Ectodermal cell (in vitro differentiated cells): Measurements from ENCODE around the gene EFNA5.

ENCODE experiments used
- H3K27ac ChIP-seq: 2 replicates; pipeline ENCODE4 v1.7.0; 2013; ENCODE audit warnings: mild to moderate bottlenecking, low read depth, low read length; ENCODE audit not compliant: insufficient read depth, poor library complexity, severe bottlenecking
- H3K27me3 ChIP-seq: 2 replicates; pipeline ENCODE4 v1.7.0; 2013; ENCODE audit warnings: mild to moderate bottlenecking, low read length; ENCODE audit not compliant: insufficient read depth, control insufficient read depth, poor library complexity, severe bottlenecking
- H3K36me3 ChIP-seq: one replicate; pipeline ENCODE4 v1.7.0; 2013; ENCODE audit warnings: low read length; ENCODE audit not compliant: control insufficient read depth, insufficient read depth
- H3K4me1 ChIP-seq: one replicate; pipeline ENCODE4 v1.7.0; 2013; ENCODE audit warnings: low read length; ENCODE audit not compliant: control insufficient read depth, insufficient read depth
- H3K4me3 ChIP-seq: 2 replicates; pipeline ENCODE4 v1.7.0; 2013; ENCODE audit warnings: low read depth, low read length, control low read depth; ENCODE audit not compliant: insufficient read depth
- H3K9me3 ChIP-seq: 2 replicates; pipeline ENCODE4 v1.7.0; 2013; ENCODE audit warnings: mild to moderate bottlenecking, low read length, moderate library complexity; ENCODE audit not compliant: control insufficient read depth
- WGBS, 2 experiments: methylation state at CpG; one replicate each; pipeline ENCODE4 v1.1.7; 2013; ENCODE audit warnings: missing lambda C conversion rate in 2 of 2; 5-methylcytosine and 5-hydroxymethylcytosine counted together

The EFNA5 gene

GRCh38 chr5:107414802-107415201, 255.9 kb downstream of the EFNA5 start:
- Histone ChIP-seq H3K4me1 (no peaks in the 10 kb centered on the region), H3K4me3 (no peak overlapping the region), H3K27ac (no peak overlapping the region), H3K27me3 (no peaks in the 10 kb centered on the region), H3K9me3 (no peaks in the 10 kb centered on the region), H3K36me3 (no peaks in the 10 kb centered on the region)
- 100% methylated on average over 1 of the region's 2 CpGs; no CpG with 5 or more reads in 1 of the 2 experiments for WGBS, 2 experiments

DNA sequence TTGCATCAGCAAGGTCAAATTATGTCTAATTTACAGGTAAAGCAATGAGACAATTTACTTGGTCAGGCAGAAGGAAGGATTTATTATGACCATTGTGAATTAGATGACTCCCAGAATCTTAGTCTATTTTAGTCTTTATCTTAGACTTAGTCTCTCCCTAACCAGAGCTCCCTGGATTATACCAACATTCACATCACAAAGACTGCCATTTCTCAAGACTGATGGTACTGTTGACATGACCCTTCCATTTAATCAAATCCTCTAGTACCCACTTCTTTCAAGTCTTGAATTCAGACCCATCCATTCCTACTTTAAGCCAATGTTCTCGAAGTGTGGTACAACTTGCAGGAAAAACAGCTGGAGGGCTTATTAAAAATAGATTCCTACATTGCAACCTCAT, 257.0 kb downstream of the EFNA5 start:
- no peaks in the 10 kb centered on the region for H3K36me3 ChIP-seq
- no peaks in the 10 kb centered on the region for H3K4me1 ChIP-seq
- WGBS, 2 experiments = 89 to 92% methylated on average over 1 of the region's 1 CpG
- H3K9me3 ChIP-seq = no peaks in the 10 kb centered on the region
- H3K27ac ChIP-seq = no peak overlapping the region
- no peak overlapping the region for H3K4me3 ChIP-seq
- H3K27me3 ChIP-seq = no peaks in the 10 kb centered on the region

DNA sequence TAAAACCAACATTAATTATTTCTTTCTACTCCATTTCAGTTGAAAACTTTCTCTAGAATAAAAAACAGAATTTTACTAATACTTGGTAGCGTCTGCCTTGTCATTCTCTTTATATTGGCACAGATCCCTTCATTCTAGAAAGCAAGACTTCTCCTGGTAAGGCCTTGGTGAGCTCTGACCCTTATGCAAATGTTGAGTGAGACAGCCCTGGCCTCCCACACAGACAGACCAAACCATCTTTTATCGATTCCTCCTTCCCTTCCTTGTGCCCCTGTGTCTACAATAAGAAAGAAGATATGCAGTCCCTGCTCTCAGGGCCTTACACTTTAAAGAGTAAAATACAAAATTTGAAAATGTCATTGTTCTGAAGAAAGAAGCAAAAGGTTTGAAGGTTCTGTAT, 262.2 kb downstream of the EFNA5 start:
- H3K27ac ChIP-seq = no peak overlapping the region

GRCh38 chr5:107407713-107408298, 262.9 kb downstream of the EFNA5 start:
- H3K9me3 ChIP-seq = no peaks in the 10 kb centered on the region
- H3K36me3 ChIP-seq = no peaks in the 10 kb centered on the region
- 45 to 77% methylated on average over 2 of the region's 3 CpGs for WGBS, 2 experiments
- no peak overlapping the region for H3K27ac ChIP-seq
- H3K27me3 ChIP-seq = no peaks in the 10 kb centered on the region
- peaks cover 6% of the 10 kb centered on the region for H3K4me1 ChIP-seq
- H3K4me3 ChIP-seq = no peak overlapping the region

More for the DNA sequence above, 262.2 kb downstream of the EFNA5 start:
- Histone ChIP-seq H3K36me3 (no peaks in the 10 kb centered on the region), H3K27me3 (no peaks in the 10 kb centered on the region), H3K9me3 (no peaks in the 10 kb centered on the region), H3K4me3 (no peak overlapping the region), H3K4me1 (peaks cover under 1% of the 10 kb centered on the region)
- 91 to 100% methylated on average over 2 of the region's 2 CpGs for WGBS, 2 experiments

DNA sequence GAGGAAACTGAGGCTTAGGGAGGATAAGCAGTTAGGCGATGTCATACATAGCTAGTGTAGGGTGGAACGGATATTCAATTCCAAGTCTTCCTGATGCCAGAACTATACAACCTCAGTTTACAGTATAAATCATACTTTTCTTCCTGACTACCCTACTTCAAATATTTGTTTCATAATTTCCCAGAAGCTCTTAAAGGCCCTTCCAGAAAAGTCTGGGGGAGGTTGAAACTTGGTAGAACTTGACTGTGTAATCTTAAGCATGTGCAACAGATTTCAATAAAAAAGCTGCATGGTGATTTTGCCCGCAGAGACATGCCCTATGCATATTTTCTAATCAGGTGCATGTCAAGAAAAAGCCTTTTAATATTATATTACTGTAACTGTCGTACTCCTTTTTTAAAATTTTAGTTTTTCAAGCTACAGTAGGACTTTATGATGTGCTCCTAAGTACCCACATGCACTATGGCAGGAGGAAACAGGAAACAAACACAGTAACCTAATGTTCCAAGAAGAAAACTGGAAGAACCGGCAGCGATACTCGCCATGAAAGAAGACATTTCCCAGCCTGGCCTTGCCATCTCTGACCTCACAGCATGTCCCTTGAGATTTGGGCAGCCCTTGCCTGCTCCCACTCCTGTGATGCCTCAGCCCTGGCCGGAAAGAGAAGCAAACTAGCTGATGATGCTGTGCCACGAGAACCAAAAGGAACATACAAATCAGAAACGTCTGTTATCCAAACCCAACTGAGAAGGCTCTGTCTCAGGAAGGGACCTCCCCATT, 266.0 kb downstream of the EFNA5 start:
- WGBS, 2 experiments = 87% methylated on average over 10 of the region's 10 CpGs
- H3K27ac ChIP-seq = no peak overlapping the region
- no peaks in the 10 kb centered on the region for H3K36me3 ChIP-seq
- H3K27me3 ChIP-seq = no peaks in the 10 kb centered on the region
- peaks cover 12% of the 10 kb centered on the region for H3K4me1 ChIP-seq
- H3K9me3 ChIP-seq = no peaks in the 10 kb centered on the region
- H3K4me3 ChIP-seq = no peak overlapping the region

DNA sequence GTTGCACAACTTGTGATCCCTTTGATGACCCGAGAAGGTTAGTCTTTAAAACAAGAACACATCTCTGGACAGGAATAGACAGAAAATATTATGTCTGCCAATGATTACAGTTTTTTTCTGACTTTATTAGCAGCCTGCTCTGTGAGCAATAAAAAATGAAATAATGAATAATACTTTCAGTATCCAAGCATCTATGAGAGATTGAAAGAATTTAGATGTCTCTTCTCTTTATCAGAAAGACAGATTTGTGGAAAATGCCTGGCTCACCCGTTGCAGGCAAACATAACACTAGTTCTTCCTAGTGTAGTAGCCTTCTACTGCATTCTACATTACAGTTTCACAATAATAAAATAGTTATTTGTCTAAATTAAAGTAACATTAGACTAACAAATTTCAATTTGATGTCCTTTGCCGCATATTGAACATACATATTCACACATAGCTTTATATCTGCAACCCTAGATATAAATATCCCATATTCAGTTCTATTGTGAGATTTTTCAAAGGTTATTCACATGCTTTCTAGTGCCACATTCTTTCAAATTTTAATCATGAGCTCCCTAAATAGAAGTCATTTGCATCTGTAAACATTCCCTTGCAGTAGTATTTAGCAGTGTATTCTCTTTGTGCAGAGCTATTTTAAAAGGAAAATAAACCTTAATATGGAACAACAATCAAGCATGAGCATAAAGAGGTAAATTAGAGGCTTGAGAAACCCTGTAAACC, 267.3 kb downstream of the EFNA5 start:
- no peaks in the 10 kb centered on the region for H3K9me3 ChIP-seq
- H3K27me3 ChIP-seq = no peaks in the 10 kb centered on the region
- no peaks in the 10 kb centered on the region for H3K36me3 ChIP-seq
- H3K4me1 ChIP-seq = peaks cover 12% of the 10 kb centered on the region
- H3K4me3 ChIP-seq = no peak overlapping the region
- WGBS, 2 experiments = 52 to 57% methylated on average over 2 to 3 of the region's 3 CpGs
- no peak overlapping the region for H3K27ac ChIP-seq

DNA sequence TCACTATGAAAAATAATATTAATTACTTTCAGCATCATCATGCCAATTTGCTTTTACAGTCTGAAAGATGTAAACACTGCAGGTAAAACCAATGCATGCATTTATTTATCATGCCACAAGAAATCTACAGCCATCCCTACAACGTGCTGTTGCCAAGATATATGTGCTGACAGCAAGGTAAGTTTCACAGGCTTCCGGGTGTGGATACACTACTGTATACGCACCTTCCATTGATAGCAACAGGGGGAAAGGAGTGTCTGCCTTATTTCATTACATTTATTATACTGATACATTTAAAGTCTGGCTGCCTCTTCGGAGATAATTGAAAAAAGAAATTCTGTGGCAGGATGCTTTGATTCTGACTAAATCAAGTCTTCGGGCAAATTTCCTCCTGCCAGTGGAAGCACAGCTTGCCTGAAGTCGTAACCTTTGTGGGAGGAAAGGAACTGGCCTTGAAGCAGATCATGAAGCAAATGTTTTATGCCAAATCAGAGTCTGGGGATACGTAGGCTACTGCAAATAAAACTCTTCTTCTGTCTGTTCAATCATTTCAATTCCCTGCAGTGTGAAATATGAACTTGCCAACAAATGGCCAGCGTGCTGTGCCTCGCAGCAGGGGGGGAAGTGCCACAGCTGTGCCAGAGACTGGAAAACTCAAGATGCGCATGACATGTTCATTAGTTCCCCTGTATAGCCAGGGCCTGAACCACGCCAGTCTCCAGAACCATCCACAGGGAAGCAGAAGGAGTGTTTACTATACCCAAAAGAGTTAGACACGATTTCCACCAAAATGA, 268.1 kb downstream of the EFNA5 start:
- no peak overlapping the region for H3K4me3 ChIP-seq
- H3K9me3 ChIP-seq = no peaks in the 10 kb centered on the region
- H3K4me1 ChIP-seq = peaks cover 12% of the 10 kb centered on the region
- 72 to 74% methylated on average over 12 of the region's 12 CpGs for WGBS, 2 experiments
- H3K27me3 ChIP-seq = no peaks in the 10 kb centered on the region
- no peak overlapping the region for H3K27ac ChIP-seq
- no peaks in the 10 kb centered on the region for H3K36me3 ChIP-seq

DNA sequence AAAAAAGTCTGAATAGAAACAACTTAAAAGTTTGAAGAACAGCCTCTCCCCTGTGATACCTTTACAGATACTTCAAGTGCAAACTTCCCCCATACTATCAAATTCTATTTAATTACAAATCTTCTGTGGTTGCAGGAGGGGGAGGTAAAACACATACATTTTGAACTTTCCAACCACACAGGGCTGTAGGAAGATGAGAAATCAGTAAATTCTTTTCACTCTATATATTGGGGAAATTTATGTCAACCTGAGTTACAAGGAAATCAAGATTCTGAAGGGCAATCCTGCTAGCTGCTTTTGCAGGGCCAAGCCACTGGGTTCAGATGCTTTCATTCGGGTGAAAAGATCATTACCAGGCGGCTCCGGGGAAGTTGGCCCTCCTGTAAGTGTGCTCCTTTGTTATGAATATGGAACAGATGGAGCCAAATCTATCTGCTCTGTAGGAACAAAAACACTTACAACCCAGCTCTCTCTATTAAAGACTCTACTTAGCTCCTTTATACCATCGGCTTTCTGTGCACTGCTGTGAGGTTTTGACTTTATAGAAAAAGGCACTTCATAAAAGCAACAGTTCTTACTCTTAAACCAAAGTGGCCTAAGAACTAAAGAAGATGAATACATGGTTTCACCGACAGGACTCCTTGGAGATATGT, 269.1 kb downstream of the EFNA5 start:
- Histone ChIP-seq H3K4me3 (no peak overlapping the region), H3K27ac (no peak overlapping the region), H3K9me3 (no peaks in the 10 kb centered on the region)

GRCh38 chr5:107400328-107400727, 270.4 kb downstream of the EFNA5 start:
- Histone ChIP-seq H3K36me3 (no peaks in the 10 kb centered on the region), H3K27me3 (no peaks in the 10 kb centered on the region), H3K4me1 (peaks cover 22% of the 10 kb centered on the region), H3K4me3 (no peak overlapping the region), H3K27ac (no peak overlapping the region), H3K9me3 (no peaks in the 10 kb centered on the region)
- 91 to 92% methylated on average over 2 of the region's 2 CpGs for WGBS, 2 experiments

More for the DNA sequence above, 269.1 kb downstream of the EFNA5 start:
- Histone ChIP-seq H3K27me3 (no peaks in the 10 kb centered on the region), H3K4me1 (peaks cover 12% of the 10 kb centered on the region), H3K36me3 (no peaks in the 10 kb centered on the region)
- WGBS, 2 experiments = 9 to 12% methylated on average over 5 of the region's 5 CpGs
